Ascending aorta (tissue), 2 donors: ENCODE results near the gene VTI1A. TPM values are rescaled to one million over a fixed set of nuclear protein-coding genes. Genes with fewer than 3 reads are reported as not detected.

Source experiments
- DNase-seq, 2 donors: peaks; one replicate each; pipeline ENCODE4 v3.0.0-alpha.2; 2019; ENCODE audit warnings: low spot score in 2 of 2
- H3K27ac ChIP-seq, 2 donors: fragments of 200-600 bp; sonication (generic); one replicate each; pipeline ENCODE4 v1.5.1; 2016 to 2017; ENCODE audit warnings: mild to moderate bottlenecking in 1 of 2
- H3K27me3 ChIP-seq: fragments of 200-600 bp; sonication (generic); one replicate; pipeline ENCODE4 v1.5.1; 2017
- H3K36me3 ChIP-seq, 2 donors: fragments of 200-600 bp; sonication (generic); one replicate each; pipeline ENCODE4 v1.5.1; 2016
- H3K4me1 ChIP-seq, 2 donors: fragments of 200-600 bp; sonication (generic); one replicate each; pipeline ENCODE4 v1.5.1; 2016 to 2017; ENCODE audit warnings: mild to moderate bottlenecking in 1 of 2
- H3K4me3 ChIP-seq, 2 donors: fragments of 200-600 bp; sonication (generic); one replicate each; pipeline ENCODE4 v1.5.1; 2016 to 2017; ENCODE audit warnings: mild to moderate bottlenecking in 1 of 2
- H3K9me3 ChIP-seq, 2 donors: fragments of 200-600 bp; sonication (generic); one replicate each; pipeline ENCODE4 v1.5.1; 2016
- CTCF ChIP-seq, 3 experiments: fragments of 200-600 bp in 2 of 3; fragments of 450-650 bp in 1 of 3; sonication (generic) in 2 of 3; IDR thresholded peaks; one replicate each; pipeline ENCODE4 v1.5.1; 2016 to 2019; ENCODE audit warnings: antibody characterized with exemption in 3 of 3, mild to moderate bottlenecking in 1 of 3, moderate library complexity in 1 of 3
- intact Hi-C: fragments of 100-400 bp; cut with DNase I; formaldehyde crosslinking; loops from one replicate; pipeline ENCODE4 v1.15.1; 2023
- total RNA-seq: library from RNA; depleted of rRNA; stranded (reverse); fragments of >200 nt; gene quantifications from one replicate; pipeline ENCODE4 v1.1.0, GENCODE V29; 2016

The VTI1A gene
- total RNA-seq, 1 donor from 2014 or later: 32.5 TPM

GRCh38 chr10:112615269-112615668, 168.3 kb downstream of the VTI1A start:
- Histone ChIP-seq H3K4me3 (no peak overlapping the region), H3K36me3 (peaks cover 0 to 3% of the 10 kb centered on the region in 2 donors), H3K27ac (no peak overlapping the region), H3K9me3 (peaks cover 0 to 6% of the 10 kb centered on the region in 2 donors), H3K27me3 (no peaks in the 10 kb centered on the region), H3K4me1 (no peaks in the 10 kb centered on the region)
- intact Hi-C loops: no loop called here
- DNase-seq: no peak
- TF ChIP-seq CTCF (IDR thresholded peaks at IDR 0.05): no peak

GRCh38 chr10:112616647-112617046, 169.6 kb downstream of the VTI1A start:
- Histone ChIP-seq H3K4me1 (no peaks in the 10 kb centered on the region), H3K9me3 (peaks cover 0 to 6% of the 10 kb centered on the region in 2 donors), H3K27ac (no peak overlapping the region), H3K36me3 (peaks cover 0 to 3% of the 10 kb centered on the region in 2 donors), H3K27me3 (no peaks in the 10 kb centered on the region), H3K4me3 (no peak overlapping the region)
- intact Hi-C loops: no loop called here
- no peak for DNase-seq
- no peak for TF ChIP-seq CTCF (IDR thresholded peaks at IDR 0.05)

- Histone ChIP-seq H3K4me3 (no peak overlapping the region), H3K4me1 (peaks cover 0 to 11% of the 10 kb centered on the region in 2 donors), H3K9me3 (peaks cover 0 to 6% of the 10 kb centered on the region in 2 donors), H3K27ac (no peak overlapping the region), H3K36me3 (peaks cover 0 to 3% of the 10 kb centered on the region in 2 donors), H3K27me3 (no peaks in the 10 kb centered on the region)
- intact Hi-C loops: no loop called here
- DNase-seq: no peak
- no peak for TF ChIP-seq CTCF (IDR thresholded peaks at IDR 0.05)
Measured at GRCh38 chr10:112618814-112619213, 171.8 kb downstream of the VTI1A start.

- intact Hi-C loops: no loop called here
- no peak for TF ChIP-seq CTCF (IDR thresholded peaks at IDR 0.05)
- peaks cover 0 to 11% of the 10 kb centered on the region in 2 donors for H3K4me1 ChIP-seq
Measured at GRCh38 chr10:112619556-112619955, 172.5 kb downstream of the VTI1A start.

GRCh38 chr10:112622786-112623185, 175.8 kb downstream of the VTI1A start:
- no peak overlapping the region for H3K4me3 ChIP-seq
- H3K9me3 ChIP-seq: no peaks in the 10 kb centered on the region
- DNase-seq: no peak
- no peak for TF ChIP-seq CTCF (IDR thresholded peaks at IDR 0.05)
- no peaks in the 10 kb centered on the region for H3K36me3 ChIP-seq
- intact Hi-C loops: no loop called here
- H3K27ac ChIP-seq: no peak overlapping the region
- peaks cover 0 to 11% of the 10 kb centered on the region in 2 donors for H3K4me1 ChIP-seq
- no peaks in the 10 kb centered on the region for H3K27me3 ChIP-seq

More at GRCh38 chr10:112619556-112619955, 172.5 kb downstream of the VTI1A start:
- H3K4me3 ChIP-seq: no peak overlapping the region
- no peak for DNase-seq
- peaks cover 0 to 6% of the 10 kb centered on the region in 2 donors for H3K9me3 ChIP-seq
- no peak overlapping the region for H3K27ac ChIP-seq
- no peaks in the 10 kb centered on the region for H3K27me3 ChIP-seq
- H3K36me3 ChIP-seq: peaks cover 0 to 3% of the 10 kb centered on the region in 2 donors

GRCh38 chr10:112624546-112625048, 177.6 kb downstream of the VTI1A start:
- H3K27me3 ChIP-seq: no peaks in the 10 kb centered on the region
- no peak for DNase-seq
- H3K36me3 ChIP-seq: no peaks in the 10 kb centered on the region
- TF ChIP-seq CTCF (IDR thresholded peaks at IDR 0.05): no peak
- intact Hi-C loops: no loop called here
- H3K27ac ChIP-seq: no peak overlapping the region
- H3K9me3 ChIP-seq: no peaks in the 10 kb centered on the region
- H3K4me1 ChIP-seq: peaks cover 0 to 11% of the 10 kb centered on the region in 2 donors
- no peak overlapping the region for H3K4me3 ChIP-seq
